ENCODE results near the gene PRPF8.

PRPF8 gene

GRCh38 chr17:1624650-1625049 is 60.0 kb downstream of the PRPF8 start:
- DNase-seq: no peak

- no peak for DNase-seq
Measured at GRCh38 chr17:1623057-1623630, 61.5 kb downstream of the PRPF8 start.

DNA sequence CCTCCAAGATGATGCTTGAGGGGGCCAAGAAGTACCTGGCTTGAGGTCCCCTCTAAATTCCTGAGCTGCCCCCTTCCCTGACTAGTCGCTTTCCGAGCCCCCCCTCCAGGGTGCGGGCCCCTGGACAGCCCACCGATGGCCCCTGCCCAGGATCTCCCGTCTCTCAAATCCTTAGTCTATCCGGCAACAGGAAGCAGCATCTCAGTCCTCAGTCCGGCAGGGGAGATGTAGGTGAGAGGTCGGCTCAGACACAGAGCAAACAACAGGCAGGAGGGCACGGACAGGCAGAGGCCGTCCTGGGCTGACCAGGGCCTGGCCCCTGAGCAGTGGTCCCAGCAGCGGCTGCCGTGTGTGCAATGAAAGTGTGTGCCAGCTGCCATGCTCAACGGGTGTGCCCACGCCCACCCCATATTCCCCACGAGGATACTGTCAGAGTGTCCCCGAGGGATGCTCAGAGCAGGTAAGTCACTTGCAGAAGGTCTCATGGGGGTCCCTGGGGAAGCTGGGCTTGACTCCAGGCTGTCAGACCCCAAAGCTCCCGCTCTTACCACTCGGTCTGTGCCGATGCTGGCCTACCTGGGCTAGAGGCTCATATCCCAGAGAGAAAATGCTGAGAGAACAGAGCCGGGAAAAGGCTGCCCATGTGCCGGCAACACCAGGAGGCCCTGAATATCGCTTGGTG is 63.3 kb downstream of the PRPF8 start:
- no peak for DNase-seq

- DNase-seq: no peak
Measured at GRCh38 chr17:1620486-1620885, 64.2 kb downstream of the PRPF8 start.

DNA sequence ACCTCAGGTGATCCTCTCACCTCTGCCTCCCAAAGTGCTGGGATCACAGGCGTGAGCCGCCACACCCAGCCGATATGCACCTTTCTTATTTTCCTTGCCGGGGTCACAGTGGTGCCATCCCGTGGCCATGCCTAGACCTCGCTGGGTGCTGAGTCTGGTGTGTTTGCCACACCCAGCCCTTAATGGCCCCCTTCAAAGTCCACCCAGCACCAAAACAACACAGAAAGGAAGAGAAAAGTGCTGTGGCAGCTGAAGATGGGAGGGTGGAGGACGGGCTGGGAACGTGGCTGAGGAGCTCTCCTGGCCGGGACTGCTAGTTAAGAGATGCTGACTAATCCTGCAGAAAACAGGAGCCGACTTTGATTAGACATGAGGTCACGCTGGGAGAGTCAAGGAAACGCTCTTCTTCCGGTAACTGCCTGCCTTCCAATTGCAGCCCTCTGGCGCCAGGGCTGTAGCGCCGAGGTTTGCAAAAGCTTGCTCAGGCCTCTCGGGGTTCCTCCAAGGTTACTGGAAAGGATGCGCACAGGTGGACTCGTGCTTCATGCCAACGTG is 67.0 kb downstream of the PRPF8 start:
- no peak for DNase-seq

- no peak for DNase-seq
Measured at GRCh38 chr17:1616101-1616500, 68.6 kb downstream of the PRPF8 start.

- DNase-seq: no peak
Measured at GRCh38 chr17:1612400-1612799, 72.3 kb downstream of the PRPF8 start.

GRCh38 chr17:1611715-1612114 is 73.0 kb downstream of the PRPF8 start:
- no peak for DNase-seq

DNA sequence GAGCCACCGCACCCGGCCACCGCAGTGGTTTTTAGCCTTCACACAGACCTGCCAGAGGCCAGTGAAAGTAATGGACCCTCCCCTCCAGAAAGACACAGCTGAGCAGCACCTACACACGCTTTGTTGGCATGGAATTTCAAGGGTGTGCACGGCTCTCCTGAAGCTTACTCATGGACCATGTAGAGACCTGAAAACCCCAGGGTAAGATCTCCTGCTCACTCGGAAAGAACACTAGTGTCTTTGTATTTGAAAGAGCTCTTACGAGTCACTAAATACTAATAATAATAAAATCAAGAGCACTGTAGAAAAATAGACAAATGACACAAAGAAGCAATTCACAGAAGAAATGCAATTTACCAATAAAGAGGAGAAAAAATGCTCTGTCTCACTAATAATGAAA is 76.0 kb downstream of the PRPF8 start:
- DNase-seq: no peak

- no peak for DNase-seq
Measured at GRCh38 chr17:1607971-1608320, 76.7 kb downstream of the PRPF8 start.

DNA sequence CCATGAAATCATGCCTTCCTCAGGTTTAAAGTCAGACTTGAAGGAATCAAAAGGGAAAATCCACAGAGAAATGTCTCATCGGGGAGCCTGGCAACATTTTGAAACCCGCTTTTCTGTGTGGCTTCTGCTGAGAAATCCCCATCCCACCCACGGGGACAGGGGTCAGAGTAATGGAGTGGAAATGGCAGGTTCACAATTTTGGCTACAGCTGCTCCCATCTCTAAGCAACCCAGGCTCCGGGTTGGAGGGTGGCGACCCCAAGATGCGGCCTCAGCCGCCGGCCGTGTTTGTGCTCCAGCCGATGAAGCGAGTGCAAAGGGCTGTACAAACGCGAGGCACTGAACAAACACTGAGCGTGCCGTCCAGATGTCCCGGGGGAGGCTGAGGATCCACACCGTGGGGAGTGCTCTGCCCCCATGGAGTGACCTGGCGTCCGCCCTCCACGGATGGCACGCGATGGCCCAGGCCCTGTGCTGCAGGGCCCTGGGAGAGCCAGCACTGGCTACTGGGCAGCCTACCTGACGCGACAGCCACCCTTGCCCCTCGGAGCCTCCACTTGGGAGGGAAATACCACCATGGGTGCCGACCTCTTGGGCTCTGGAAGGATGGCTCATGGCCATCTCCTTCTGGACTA is 78.2 kb downstream of the PRPF8 start:
- DNase-seq: peak; percentile 64

- DNase-seq: no peak
Measured at GRCh38 chr17:1605681-1606351, 78.9 kb downstream of the PRPF8 start.

DNA sequence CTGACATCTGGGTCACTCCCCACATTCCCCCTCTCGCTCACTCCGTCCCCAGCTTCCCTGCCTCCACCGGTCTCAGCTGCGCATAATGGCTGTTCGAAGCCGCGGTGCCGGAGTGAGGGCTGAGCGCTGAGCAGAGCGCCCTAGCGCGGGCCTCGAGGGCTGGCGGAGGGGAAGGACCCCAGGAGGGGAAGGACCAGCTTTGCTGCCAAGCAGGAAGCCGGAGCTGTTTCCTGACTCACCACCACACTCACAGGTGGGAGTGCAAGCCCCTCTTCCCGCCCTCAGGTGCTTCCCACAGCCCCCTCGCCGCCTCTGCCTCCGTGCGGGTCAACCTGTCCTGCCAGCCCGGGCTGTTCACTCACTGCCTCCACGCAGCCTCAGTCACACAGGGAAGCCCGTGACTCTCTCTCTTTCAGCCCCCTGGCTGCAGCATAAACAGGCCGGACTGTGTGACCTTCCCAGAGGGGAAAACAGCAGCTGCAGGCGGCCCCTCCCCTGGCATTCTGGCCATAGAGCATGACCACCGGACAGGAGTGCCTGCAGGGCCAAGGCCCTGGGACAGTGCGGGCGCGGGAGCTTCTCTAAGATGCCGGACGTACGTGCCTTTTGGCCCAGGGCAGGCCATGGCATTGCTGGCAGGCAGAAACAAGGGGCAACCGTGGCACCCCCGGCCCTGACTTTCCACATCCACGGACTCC is 79.7 kb downstream of the PRPF8 start:
- DNase-seq: no peak

- DNase-seq: no peak
Measured at GRCh38 chr17:1601571-1601970, 83.1 kb downstream of the PRPF8 start.
